GM20431 (cell line): Measurements from ENCODE around the gene SLC6A4.
"Not testable (repeated sequence)": the region's sequence is repeated elsewhere in the genome, so short reads cannot be mapped to it uniquely, and the experiment has no call there.

Experiments used
- in situ Hi-C: fragments of 300-500 bp; cut with MseI, MboI; formaldehyde crosslinking; loops from one replicate; pipeline ENCODE4 v1.15.0; 2020; ENCODE audit warnings: low sequenced_read_pairs; ENCODE audit not compliant: unreplicated experiment

Gene SLC6A4

GRCh38 chr17:30188211-30188939 lies 47.1 kb downstream of the SLC6A4 start:
- in situ Hi-C loops: no loop called here

GRCh38 chr17:30187573-30187972 lies 47.9 kb downstream of the SLC6A4 start:
- in situ Hi-C loops: no loop called here

- in situ Hi-C loops: no loop called here
These were observed 48.7 kb downstream of the SLC6A4 start for GRCh38 chr17:30186761-30187160.

GRCh38 chr17:30176855-30177254 lies 58.6 kb downstream of the SLC6A4 start:
- in situ Hi-C loops: no loop called here

- in situ Hi-C loops: no loop called here
These were observed 60.9 kb downstream of the SLC6A4 start for GRCh38 chr17:30174556-30174955.

- in situ Hi-C loops: no loop called here
These were observed 61.8 kb downstream of the SLC6A4 start for GRCh38 chr17:30173649-30174048.

- in situ Hi-C loops: no loop called here
These were observed 62.9 kb downstream of the SLC6A4 start for GRCh38 chr17:30172560-30172959.

GRCh38 chr17:30170415-30170987 lies 65.0 kb downstream of the SLC6A4 start:
- in situ Hi-C loops: no loop called here

GRCh38 chr17:30165960-30166359 lies 69.5 kb downstream of the SLC6A4 start:
- in situ Hi-C loops: no loop called here

- in situ Hi-C loops: no loop called here
These were observed 70.3 kb downstream of the SLC6A4 start for GRCh38 chr17:30165147-30165546.

- in situ Hi-C loops: no loop called here
These were observed 71.0 kb downstream of the SLC6A4 start for GRCh38 chr17:30164531-30164930.

- in situ Hi-C loops: no loop called here
These were observed 73.9 kb downstream of the SLC6A4 start for GRCh38 chr17:30161601-30162000.

GRCh38 chr17:30160419-30161172 lies 74.9 kb downstream of the SLC6A4 start:
- in situ Hi-C loops: no loop called here

GRCh38 chr17:30158896-30159625 lies 76.4 kb downstream of the SLC6A4 start:
- in situ Hi-C loops: no loop called here

- in situ Hi-C loops: no loop called here
These were observed 80.1 kb downstream of the SLC6A4 start for GRCh38 chr17:30155389-30155788.

GRCh38 chr17:30153463-30153862 lies 82.0 kb downstream of the SLC6A4 start:
- in situ Hi-C loops: no loop called here

- in situ Hi-C loops: no loop called here
These were observed 84.0 kb downstream of the SLC6A4 start for GRCh38 chr17:30151471-30151870.

- in situ Hi-C loops: no loop called here
These were observed 87.1 kb downstream of the SLC6A4 start for GRCh38 chr17:30148376-30148775.

- in situ Hi-C loops: not testable (repeated sequence)
These were observed 87.6 kb downstream of the SLC6A4 start for GRCh38 chr17:30147860-30148259.
